SHP77 treated with DMSO at 0.1 percent for 48 hours (cell line): Measurements from ENCODE around the gene OMG.
"Not testable (repeated sequence)": the region's sequence is repeated elsewhere in the genome, so short reads cannot be mapped to it uniquely, and the experiment has no call there.

ENCODE experiments used
- DNase-seq: peaks from one replicate; lab custom pipeline; 2025; lab: John Stamatoyannopoulos, UW

Gene OMG

GRCh38 chr17:31308372-31309334 is 11.6 kb upstream of the OMG start:
- DNase-seq: no peak

- no peak for DNase-seq
Observed at GRCh38 chr17:31307640-31308039, 10.6 kb upstream of the OMG start.

- DNase-seq: no peak
Observed at GRCh38 chr17:31299624-31300023, 2.6 kb upstream of the OMG start.

GRCh38 chr17:31296142-31296541 is 897 bp downstream of the OMG start:
- no peak for DNase-seq

GRCh38 chr17:31295489-31295871 is 1.6 kb downstream of the OMG start:
- DNase-seq: no peak

GRCh38 chr17:31294820-31295488 is 2.1 kb downstream of the OMG start:
- no peak for DNase-seq

- no peak for DNase-seq
Observed at GRCh38 chr17:31294231-31294630, 2.8 kb downstream of the OMG start.

GRCh38 chr17:31293581-31293980 is 3.5 kb downstream of the OMG start:
- DNase-seq: no peak

GRCh38 chr17:31291820-31292219 is 5.2 kb downstream of the OMG start:
- DNase-seq: no peak

GRCh38 chr17:31289790-31290189 is 7.2 kb downstream of the OMG start:
- no peak for DNase-seq

GRCh38 chr17:31287932-31288331 is 9.1 kb downstream of the OMG start:
- DNase-seq: not testable (repeated sequence)

- DNase-seq: no peak
Observed at GRCh38 chr17:31286587-31286986, 10.5 kb downstream of the OMG start.

GRCh38 chr17:31283841-31284240 is 13.2 kb downstream of the OMG start:
- no peak for DNase-seq

- DNase-seq: no peak
Observed at GRCh38 chr17:31281061-31281460, 16.0 kb downstream of the OMG start.

- no peak for DNase-seq
Observed at GRCh38 chr17:31279401-31279800, 17.6 kb downstream of the OMG start.

- no peak for DNase-seq
Observed at GRCh38 chr17:31275116-31275515, 21.9 kb downstream of the OMG start.

- DNase-seq: no peak
Observed at GRCh38 chr17:31274252-31274651, 22.8 kb downstream of the OMG start.

- no peak for DNase-seq
Observed at GRCh38 chr17:31273516-31273915, 23.5 kb downstream of the OMG start.

- no peak for DNase-seq
Observed at GRCh38 chr17:31272803-31273202, 24.2 kb downstream of the OMG start.

GRCh38 chr17:31272236-31272635 is 24.8 kb downstream of the OMG start:
- DNase-seq: no peak

- no peak for DNase-seq
Observed at GRCh38 chr17:31269578-31269983, 27.5 kb downstream of the OMG start.

- no peak for DNase-seq
Observed at GRCh38 chr17:31269036-31269577, 27.9 kb downstream of the OMG start.

- no peak for DNase-seq
Observed at GRCh38 chr17:31266042-31266441, 31.0 kb downstream of the OMG start.
